Measurements from ENCODE around the gene STPG2. TPM values are rescaled to one million over a fixed set of nuclear protein-coding genes. Genes with fewer than 3 reads are reported as not detected.

The STPG2 gene
- total RNA-seq, 1 experiment from 2014 or later = 0.35 TPM

DNA sequence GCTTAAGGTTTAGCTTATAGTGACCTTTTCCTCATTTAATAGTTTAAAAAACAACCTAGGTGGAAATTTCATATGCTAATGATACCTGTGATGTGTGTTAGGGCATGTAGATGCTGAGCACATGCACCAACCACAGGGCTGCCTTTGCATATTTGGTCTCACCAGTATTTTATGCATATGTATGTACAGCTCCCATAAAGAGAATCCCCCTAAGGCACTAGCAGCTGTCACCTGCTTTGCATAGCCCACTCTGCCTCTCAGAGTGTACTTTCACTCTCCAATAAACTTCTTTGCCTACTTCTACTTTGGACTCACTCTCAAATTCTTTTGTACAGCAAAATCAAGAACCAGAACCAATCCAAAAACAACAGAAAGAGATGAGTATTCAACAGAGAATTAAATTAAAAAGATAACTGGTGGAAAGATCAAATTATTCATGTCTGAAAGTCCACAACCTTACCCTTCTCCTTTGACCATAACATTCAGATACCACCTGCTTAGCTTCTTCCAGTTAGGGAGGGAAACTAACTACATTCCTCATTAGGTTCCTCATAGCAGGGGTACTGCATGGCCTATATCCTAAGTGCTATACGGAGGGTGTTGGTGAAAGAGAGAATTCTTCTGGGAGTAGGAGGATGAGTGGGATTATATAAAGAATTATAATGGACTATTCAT is 250.5 kb downstream of the STPG2 start:
- H3K27ac ChIP-seq = no peak overlapping the region
- H3K36me3 ChIP-seq (ENCODE audit: low read depth) = no peaks in the 10 kb centered on the region
- DNase-seq = no peak
- H3K27me3 ChIP-seq (ENCODE audit: insufficient read depth, low read depth) = no peaks in the 10 kb centered on the region
- no peaks in the 10 kb centered on the region for H3K4me1 ChIP-seq (replicated peaks; ENCODE audit: insufficient read depth)
- no peaks in the 10 kb centered on the region for H3K79me2 ChIP-seq (ENCODE audit: low read depth)
- H3K9me2 ChIP-seq (ENCODE audit: insufficient read depth) = no peaks in the 10 kb centered on the region
- H2AFZ ChIP-seq = no peak overlapping the region
- TF ChIP-seq, protein P1, sequence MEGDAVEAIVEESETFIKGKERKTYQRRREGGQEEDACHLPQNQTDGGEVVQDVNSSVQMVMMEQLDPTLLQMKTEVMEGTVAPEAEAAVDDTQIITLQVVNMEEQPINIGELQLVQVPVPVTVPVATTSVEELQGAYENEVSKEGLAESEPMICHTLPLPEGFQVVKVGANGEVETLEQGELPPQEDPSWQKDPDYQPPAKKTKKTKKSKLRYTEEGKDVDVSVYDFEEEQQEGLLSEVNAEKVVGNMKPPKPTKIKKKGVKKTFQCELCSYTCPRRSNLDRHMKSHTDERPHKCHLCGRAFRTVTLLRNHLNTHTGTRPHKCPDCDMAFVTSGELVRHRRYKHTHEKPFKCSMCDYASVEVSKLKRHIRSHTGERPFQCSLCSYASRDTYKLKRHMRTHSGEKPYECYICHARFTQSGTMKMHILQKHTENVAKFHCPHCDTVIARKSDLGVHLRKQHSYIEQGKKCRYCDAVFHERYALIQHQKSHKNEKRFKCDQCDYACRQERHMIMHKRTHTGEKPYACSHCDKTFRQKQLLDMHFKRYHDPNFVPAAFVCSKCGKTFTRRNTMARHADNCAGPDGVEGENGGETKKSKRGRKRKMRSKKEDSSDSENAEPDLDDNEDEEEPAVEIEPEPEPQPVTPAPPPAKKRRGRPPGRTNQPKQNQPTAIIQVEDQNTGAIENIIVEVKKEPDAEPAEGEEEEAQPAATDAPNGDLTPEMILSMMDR (conservative IDR thresholded peaks at IDR 0.05) = no peak
- no peak for TF ChIP-seq EZH2 (IDR thresholded peaks at IDR 0.05; ENCODE audit: low read depth)
- no peaks in the 10 kb centered on the region; the same call in 1 of the 2 replicates for H3F3A ChIP-seq (ENCODE audit: insufficient read depth, low read depth)
- ChIA-PET CTCF (no interaction called here), POLR2A (ENCODE audit: unreplicated experiment) (no interaction called here)
- no peak overlapping the region for H3K4me3 ChIP-seq
- H4K20me1 ChIP-seq (ENCODE audit: insufficient read depth) = no peaks in the 10 kb centered on the region
- H3K4me2 ChIP-seq = no peak overlapping the region
- no peaks in the 10 kb centered on the region for H3K9me3 ChIP-seq (ENCODE audit: insufficient read depth, low read depth)
- intact Hi-C loops (cut with micrococcal nuclease; ENCODE audit: unreplicated experiment) = no loop called here
- BruUV-seq (replicated peaks) = no TSS peak

- CTCF ChIA-PET = no interaction called here
- H3F3A ChIP-seq (ENCODE audit: insufficient read depth, low read depth) = no peaks in the 10 kb centered on the region
- no peak overlapping the region for H3K4me2 ChIP-seq
- H3K4me1 ChIP-seq (replicated peaks; ENCODE audit: insufficient read depth) = no peaks in the 10 kb centered on the region
- intact Hi-C loops (cut with micrococcal nuclease; ENCODE audit: unreplicated experiment) = no loop called here
- H3K79me2 ChIP-seq (ENCODE audit: low read depth) = no peaks in the 10 kb centered on the region
- no peak overlapping the region for H3K4me3 ChIP-seq
- no peak overlapping the region for H2AFZ ChIP-seq
- no peaks in the 10 kb centered on the region; the same call in 1 of the 2 replicates for H4K20me1 ChIP-seq (ENCODE audit: insufficient read depth)
- no peak for DNase-seq
- POLR2A ChIA-PET (ENCODE audit: unreplicated experiment) = no interaction called here
- no peaks in the 10 kb centered on the region for H3K27me3 ChIP-seq (ENCODE audit: insufficient read depth, low read depth)
- H3K36me3 ChIP-seq (ENCODE audit: low read depth) = no peaks in the 10 kb centered on the region
- no peak overlapping the region for H3K27ac ChIP-seq
- TF ChIP-seq, protein P1 (conservative IDR thresholded peaks at IDR 0.05) = no peak
- no peak for TF ChIP-seq EZH2 (IDR thresholded peaks at IDR 0.05; ENCODE audit: low read depth)
- no peaks in the 10 kb centered on the region for H3K9me2 ChIP-seq (ENCODE audit: insufficient read depth)
- no peaks in the 10 kb centered on the region for H3K9me3 ChIP-seq (ENCODE audit: insufficient read depth, low read depth)
- BruUV-seq (replicated peaks) = no TSS peak
Measured at GRCh38 chr4:97879942-97880341, 263.3 kb downstream of the STPG2 start.

DNA sequence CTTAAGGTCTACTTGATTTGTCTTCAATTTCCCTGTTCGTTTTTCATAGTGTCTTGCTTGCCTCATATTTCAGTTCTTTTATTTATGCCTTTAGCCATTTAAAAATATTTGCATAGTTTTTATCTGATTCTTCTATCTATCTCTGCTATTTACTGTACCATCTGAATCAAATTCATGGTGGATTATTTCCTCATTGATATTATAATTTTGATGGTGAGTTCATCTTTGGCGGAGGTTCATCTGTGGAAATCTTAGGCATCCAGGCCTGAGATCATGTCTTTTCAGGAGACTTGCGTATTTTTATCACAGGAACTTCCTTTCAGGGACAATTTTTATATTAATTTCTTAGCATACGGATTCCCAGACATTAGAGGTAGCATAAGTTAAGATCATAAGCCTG is 275.2 kb downstream of the STPG2 start:
- intact Hi-C loops (cut with micrococcal nuclease; ENCODE audit: unreplicated experiment) = no loop called here
- H3K9me2 ChIP-seq (ENCODE audit: insufficient read depth) = no peaks in the 10 kb centered on the region
- POLR2A ChIA-PET (ENCODE audit: unreplicated experiment) = no interaction called here
- no peaks in the 10 kb centered on the region for H3K4me1 ChIP-seq (replicated peaks; ENCODE audit: insufficient read depth)
- H3K36me3 ChIP-seq (ENCODE audit: low read depth) = no peaks in the 10 kb centered on the region
- H3K9me3 ChIP-seq (ENCODE audit: insufficient read depth, low read depth) = no peaks in the 10 kb centered on the region
- no peaks in the 10 kb centered on the region for H4K20me1 ChIP-seq (ENCODE audit: insufficient read depth)
- 0 out of 2 replicates have a peak overlapping the region, but pooled peaks have one; percentile 4 for H2AFZ ChIP-seq
- no peaks in the 10 kb centered on the region for H3F3A ChIP-seq (ENCODE audit: insufficient read depth, low read depth)
- H3K4me2 ChIP-seq = no peak overlapping the region
- DNase-seq = no peak
- H3K27ac ChIP-seq = no peak overlapping the region
- no peaks in the 10 kb centered on the region for H3K27me3 ChIP-seq (ENCODE audit: insufficient read depth, low read depth)
- H3K79me2 ChIP-seq (ENCODE audit: low read depth) = no peaks in the 10 kb centered on the region
- no TSS peak for BruUV-seq (replicated peaks)
- H3K4me3 ChIP-seq = no peak overlapping the region
- no peak for TF ChIP-seq EZH2 (IDR thresholded peaks at IDR 0.05; ENCODE audit: low read depth)
- TF ChIP-seq, protein P1 (conservative IDR thresholded peaks at IDR 0.05) = no peak
- CTCF ChIA-PET = no interaction called here
